HG03097 (cell line): ENCODE results near the gene CCNK.

Experiments
- ATAC-seq: cut with Tn5 transposase; IDR thresholded peaks from one replicate; pipeline ENCODE4 v1.9.1; 2021; ENCODE audit not compliant: unreplicated experiment, low FRiP score

Gene CCNK

DNA sequence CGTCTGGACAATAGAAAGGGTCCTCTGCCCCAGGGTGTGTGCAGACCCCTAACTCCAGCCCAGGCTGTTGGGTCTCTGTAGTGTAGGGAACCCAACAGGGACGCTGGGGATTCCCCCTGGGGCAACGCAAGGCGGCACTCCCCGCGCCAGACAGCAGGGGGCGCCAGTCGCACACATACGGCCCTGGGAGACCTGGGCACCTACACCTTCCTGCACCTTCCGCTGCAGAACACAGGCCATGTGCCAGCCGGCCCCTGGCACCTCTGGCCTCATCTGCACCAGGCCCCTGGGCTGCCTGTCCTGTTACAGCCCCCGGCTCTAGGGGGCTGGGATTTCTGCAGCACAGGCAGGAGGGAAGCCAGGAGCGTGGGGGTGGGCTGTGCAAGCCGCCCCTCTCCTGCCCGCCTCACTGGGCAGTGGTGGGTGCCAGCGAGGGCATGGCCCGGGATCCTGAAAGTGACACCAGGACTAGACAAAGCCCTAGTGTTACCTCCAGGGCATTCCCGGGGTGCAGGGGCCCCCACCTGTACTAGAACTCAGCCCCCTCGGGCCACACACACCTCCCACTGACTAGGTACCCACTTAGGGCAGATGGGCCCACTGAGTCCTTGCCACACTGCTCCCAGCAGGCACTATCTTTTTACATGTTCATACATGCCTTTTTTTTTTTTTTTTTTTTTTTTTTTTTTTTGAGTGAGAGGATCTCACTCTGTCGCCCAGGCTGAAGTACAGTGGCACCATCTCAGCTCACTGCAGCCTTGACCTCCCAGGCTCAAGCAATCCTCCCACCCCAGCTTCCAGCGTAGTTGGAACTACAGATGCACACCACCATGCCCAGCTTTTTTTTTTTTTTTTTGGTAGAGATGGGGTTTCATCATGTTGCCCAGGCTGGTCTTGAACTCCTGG, 37.5 kb downstream of the CCNK start:
- ATAC-seq, result no peak

DNA sequence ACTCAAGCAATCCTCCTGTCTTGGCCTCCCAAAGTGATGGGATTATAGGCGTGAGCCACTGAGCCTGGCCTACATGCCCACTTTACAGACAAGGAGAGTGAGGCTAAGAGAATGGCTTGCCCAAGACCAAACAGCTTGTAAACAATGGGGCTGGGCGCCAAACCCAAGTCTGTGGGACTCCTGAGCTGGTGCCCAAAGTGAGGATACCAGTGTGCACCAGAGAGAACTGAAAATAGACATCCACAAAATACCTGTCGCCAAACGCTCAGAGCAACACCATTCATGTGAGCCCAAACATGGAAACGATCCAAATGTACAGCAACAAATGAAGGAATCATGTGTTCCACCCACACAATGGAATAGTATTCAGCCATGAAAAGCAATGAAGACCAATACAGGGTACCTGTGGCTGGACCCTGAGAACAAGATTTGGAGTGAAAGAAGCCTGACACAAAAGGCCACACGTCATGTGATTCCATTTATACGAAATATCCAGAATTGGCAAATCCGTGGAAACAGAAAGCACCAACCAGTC, 38.2 kb downstream of the CCNK start:
- no peak for ATAC-seq

DNA sequence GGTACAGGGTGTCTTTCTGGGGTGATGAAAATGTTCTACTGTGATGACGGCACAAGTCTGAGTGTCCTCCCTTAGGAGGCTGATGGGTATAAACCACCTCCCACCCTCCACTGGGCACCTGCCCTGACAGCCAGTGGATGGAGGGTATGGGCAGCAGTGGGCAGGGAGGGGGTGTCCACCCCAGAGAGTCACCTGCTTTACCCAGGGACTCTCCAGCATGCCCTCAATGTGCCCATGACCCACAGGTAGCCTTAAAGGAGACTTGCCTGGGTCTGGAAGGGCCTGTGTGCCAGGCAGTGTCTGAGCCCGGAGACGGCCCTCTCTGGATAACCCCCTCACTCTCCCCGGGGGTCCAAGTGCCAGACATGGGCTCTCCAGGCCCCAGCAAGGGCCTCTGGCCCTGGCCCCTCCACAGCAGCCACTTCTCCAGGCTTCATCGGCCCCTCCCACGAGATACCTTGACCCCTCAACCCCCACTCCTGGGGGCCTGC, 38.8 kb downstream of the CCNK start:
- ATAC-seq, result no peak

DNA sequence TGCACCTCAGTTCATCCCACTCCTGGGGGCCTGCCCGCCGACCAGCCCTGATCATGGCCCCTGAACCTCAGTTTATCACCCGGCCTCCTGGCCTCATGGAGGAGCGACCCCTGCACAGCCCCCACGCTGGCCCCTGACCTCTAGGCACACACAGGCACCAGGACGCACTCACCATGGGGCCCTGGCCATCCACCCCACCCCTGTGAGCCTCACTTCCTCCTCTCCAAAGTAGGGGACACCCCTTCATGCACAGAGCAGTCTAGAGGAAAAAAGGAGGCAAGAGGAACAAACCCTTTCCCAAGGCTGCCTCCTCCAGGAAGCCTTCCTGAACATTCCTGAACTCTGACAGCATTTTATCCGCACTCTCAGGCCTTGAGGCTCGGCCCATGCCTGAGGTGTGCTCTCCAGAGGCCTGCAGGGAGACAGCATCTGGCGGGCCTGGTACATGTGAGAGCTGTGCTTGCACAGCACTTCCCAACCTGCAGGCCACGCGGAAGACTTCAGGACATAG, 39.4 kb downstream of the CCNK start:
- no peak for ATAC-seq

DNA sequence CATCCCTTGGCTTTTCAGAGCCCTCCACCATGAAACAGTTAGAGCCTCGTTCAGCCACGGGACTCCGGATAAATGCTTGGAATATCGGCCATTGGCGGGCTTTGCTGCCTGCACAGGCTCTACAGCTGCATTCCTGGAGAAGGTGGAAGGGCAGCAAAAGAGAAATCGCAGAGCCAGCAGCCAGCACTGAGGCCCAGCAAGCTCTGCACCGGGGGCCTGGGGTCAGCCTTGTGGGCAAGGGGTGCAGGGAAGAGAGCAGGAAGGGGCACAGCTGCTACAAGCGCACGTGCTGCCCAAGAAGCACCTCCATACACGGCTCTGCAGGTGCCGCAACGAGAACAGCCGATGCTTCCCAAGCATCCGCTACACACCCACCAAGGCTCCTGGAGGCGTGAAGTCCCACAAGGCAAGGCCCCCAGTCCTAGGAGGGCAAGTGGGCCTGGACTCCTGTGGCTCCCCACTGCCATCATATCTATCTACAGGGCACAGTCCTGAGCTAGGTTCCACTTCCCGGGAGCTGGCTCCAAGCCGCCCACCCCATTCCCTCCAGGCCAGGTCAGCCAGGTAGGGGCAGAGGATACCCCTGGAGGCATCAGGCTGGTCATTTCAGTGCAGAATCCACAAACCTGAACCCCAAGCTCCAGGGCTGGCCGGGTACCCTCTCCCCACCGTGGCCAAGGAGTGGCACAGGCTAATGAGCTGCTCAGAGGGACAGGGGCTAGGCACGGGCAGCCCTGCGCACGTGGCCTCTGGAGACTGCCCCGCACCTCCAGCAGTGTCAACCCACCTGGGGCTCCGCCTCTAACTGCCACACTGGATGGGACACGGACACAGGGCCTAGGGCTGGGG, 40.2 kb downstream of the CCNK start:
- ATAC-seq, result no peak

DNA sequence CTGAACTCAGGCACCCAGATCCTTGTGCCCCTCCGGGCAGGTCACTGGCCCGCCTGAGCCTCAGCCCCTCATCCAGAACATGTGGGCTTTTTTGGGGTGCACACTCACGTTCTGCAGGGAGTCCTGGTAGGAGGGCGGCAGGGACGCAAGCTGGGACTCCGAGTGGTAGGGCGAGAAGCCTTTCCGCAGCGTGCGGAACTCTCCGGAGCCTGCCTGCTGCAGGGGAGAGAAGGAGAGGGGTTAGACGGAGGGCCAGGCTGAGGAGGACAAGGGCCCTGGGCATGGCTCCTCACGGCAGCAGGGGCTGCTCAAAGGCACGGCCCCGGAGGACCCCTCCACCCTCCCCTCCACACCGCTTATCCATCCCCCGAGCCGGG, 40.8 kb downstream of the CCNK start:
- no peak for ATAC-seq

DNA sequence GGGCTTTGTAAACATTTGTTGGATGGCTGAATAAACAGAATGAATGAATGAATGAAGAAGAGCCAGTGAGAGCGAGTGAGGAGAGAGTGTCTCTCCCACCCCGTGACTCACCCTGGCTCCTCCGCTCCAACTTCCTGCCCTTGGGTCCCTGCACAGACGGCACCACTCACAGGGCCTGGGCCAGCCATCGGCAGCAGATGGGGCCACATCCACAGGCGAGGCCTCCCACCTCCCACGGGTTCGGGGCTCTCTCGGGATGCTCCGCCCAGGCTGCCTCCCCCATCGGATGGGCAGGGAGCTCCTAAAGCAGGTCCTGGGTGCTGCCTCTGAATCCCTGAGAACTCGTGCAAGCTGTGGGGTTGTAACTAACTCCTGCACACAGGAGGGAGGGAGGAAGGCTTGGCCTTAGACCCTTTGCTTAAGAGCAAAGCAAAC, 41.3 kb downstream of the CCNK start:
- no peak for ATAC-seq

DNA sequence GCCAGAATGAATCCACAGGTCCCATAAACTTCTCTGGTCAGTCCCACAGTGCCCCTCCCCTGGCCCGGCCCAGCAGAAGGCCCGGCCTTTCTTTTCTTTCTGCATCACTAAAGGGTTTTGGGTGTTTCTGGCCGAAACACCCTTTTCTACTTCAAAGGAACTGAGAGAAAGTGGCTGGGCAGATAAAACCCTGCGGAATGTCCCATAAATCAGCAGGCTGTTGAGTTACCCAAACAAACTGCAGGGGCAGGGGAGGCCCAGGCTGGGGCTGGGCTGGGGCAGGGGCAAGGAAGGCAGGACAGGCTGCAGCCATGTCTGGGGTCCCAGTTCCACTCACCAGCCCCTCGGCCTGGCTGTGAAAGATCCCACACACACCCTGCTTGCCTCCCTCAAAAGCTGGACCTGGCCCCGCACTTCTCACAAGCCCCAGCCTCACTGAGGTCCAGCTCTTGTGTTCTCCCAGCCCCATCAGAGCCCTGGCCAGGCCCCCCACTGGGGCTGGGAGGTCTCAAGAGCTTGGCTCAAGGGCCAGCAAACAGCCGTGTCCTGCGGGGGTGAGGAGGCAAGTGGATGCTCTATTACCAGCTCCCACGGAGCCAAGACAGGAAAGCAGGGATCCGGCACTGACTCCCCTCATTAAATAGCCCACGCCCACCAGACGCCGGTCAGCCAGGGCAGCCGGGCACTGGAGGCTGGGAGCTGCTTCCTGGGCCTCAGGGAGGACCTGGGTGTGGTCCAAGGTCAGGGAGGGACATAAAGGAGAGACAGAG, 41.9 kb downstream of the CCNK start:
- no peak for ATAC-seq

DNA sequence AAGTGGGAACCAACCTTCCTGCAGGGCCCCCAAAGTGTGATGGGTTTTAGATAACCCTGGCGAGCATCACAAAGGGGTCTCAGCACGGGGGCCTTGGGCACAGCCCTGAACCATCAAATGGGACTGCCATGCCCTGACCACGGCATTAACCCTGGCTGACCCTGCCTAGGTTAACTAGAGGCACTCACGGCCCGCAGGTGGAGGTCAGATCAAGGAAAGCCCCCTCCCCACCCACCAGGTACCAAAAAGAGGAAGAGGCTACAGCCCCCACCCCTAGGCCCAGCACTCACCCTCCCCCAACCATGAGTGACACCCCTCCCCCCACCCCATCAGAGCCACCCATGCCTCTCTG, 42.5 kb downstream of the CCNK start:
- no peak for ATAC-seq

DNA sequence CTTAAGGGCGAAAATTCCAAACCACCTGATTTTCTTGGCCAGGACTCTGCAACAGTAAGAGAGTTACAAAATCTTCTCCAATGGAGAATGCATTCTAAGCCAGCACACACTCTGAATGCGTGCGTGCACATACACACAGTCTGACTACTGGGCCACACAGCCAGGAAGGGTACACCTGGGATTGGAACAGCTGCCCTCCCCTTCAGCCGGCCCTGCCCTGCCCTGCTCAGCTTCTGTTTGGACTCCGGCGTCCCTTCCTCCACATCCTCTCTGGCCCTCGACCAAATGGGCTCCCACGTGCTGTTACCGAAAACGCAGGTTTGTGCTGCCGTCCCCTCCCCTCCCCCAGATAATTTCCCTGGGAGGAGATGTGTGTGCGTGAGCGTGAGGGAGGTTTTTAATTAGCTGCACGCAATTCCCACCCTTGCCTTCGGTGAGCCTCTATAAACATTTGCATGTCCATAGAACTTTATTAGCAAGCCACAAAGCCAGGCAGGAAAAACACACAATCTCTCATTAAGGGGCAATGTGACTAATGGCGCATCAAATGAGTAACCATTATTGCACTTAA, 43.0 kb downstream of the CCNK start:
- no peak for ATAC-seq

DNA sequence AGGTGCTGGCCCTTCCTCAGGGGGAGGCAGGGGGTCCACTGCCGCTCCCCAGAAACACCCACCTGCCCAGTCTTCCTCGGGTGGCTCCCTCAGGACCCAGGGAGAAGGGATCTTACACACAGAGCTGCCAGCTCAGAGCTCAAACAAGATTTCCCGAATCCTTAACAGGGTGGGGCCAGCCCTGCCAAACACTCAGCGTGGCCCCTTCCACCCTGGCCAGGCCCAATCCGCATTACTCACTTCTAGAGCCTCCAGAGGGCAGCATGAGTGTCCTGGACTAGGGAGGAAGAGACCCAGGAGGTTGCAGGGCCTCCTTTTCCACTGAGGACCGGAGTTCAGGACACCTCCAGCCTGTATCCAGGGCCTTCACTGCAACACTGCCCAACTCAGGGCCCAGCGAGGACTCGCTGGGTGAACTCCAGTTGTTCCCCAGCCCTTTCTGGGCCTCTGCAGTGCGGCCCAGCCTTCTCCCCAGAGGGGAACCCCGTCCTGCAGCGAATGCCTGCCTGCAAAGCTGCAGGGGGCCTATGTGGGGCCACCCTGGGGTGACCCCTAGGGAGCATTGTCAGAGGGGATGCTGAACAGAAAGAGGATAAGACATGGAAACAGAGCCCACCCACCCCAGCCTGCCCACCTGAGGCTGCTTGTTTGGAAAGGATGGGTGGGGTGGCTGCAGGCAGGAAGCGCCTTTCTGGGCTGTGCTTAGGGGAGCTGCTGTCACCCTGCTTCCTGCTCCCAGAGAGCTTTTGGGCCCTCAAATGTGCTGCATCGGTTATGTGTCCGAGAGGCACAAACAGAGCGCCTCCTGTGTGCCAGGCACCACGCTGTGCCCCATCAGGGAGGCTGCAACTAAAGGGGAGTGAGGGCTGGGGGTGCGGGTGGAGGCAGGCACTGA, 43.8 kb downstream of the CCNK start:
- ATAC-seq, result no peak

DNA sequence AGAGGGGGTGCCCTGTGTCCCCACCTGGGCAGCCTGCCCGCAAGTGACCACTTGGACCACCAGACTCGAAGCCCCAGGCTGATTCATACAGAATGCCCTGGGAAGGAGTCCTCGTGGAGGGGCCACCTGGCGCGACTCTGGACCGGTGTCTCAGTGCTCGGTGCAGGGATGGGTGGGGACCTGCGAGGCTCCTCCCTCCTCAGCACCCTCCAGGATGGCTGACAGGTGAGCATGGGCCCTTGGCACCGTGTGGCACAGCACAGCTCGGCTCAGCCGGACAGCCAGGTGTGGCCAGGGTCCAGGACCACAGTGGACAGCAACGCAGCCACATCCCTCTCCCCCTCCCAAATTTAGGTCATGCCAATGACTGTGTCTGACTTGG, 44.5 kb downstream of the CCNK start:
- ATAC-seq, result no peak

DNA sequence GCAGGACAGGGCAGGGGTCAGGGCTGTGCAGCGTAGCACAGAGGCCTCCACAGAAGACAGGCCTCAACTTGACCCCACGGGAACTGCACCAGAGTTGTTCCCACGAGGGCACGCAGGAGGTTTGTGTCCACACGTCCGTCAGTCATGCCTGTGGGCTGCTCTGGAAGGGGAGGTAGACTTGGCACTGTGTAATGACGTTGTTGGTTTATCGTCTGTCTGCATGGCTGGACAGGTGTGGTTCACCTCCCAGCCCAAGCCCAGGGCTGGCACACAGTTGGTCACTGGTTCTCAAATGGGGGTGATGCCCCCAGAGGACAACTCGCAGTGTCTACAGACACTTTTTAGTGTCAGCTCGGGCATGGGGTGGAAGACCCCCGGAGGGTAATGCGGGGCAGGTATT, 45.8 kb downstream of the CCNK start:
- no peak for ATAC-seq

DNA sequence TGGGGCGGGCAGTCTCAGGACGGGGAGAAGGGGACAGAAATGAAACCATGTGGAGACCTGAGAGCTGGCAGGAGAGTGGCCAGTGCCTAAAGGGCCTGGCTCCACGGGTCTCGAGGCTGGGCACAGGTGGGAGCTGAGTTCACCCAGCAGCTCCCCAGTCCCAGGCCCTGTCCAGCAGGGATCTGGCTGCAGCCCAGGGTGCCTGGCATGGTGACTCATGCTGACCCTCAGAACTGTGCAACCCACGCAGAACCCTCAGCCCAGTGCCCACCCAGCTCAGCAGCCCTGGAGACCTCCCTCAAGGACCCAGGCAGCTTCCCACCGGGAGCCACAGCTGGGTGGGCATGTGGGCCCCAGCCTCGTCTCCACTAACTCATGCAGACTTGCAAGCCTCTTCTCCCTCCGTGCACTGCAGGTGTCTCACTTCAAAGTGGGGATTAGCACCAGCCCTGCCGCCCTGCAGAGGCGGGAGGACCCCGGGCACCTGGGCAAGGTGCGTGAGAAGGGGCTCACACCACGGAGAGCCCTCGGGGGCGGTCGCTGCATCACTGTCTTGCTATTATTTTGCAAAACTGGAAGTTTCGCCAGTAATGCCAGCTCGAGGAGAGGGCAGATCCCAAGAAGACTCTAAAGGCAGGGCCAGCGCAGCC, 46.3 kb downstream of the CCNK start:
- no peak for ATAC-seq

DNA sequence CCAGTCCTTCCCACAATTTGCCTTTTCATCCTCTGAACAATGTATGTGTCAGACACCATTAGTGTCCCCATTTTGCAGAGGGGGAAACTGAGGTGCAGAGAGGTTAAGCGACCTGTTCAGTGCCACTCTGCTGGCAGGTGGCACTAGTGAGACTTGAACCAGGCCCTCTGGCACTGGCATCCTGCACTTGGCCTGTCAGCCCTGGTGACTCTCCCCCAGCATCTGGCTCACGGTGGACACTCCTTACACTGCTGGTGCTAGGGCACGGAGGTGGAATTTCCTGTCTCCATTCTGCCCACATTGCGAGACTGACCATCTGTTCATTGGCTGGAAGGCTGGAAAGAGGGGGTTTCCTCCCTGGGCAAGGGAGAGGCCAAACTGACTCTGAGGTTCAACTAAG, 48.7 kb downstream of the CCNK start:
- no peak for ATAC-seq

DNA sequence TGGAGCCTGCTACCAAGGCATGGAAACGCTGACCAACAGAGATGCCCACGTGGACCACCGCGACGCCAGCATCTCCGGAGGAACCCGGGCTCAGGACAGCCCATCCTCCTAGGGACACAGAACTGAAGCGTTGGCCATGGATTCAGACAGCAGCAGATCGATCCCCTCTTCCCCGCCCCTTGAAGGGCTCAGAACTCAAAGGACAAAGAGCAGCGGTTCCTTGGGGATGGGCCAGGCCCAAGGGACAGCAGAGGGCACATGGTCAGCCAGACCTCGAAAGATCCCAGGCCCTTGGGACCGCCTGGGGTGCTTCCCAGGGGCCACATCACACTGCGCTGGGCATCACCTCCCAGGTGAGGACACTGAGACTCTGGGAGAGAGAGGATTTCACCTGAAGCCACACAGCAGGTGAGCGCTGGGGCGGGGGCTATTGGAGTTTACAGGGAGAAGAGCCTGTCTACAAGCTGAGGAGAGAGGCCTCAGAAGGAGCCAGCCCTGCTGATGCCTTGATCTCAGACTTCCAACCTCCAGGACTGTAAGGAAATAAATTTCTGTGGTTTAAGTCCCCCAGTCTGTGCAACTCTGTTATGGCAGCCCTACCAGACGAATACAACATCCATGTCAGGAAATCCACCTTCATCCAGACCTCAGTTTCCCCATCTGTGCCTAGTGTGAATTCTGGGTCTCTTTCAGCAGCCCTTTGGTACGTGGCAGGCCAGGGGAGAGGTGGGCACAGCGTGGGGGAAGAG, 49.4 kb downstream of the CCNK start:
- no peak for ATAC-seq

DNA sequence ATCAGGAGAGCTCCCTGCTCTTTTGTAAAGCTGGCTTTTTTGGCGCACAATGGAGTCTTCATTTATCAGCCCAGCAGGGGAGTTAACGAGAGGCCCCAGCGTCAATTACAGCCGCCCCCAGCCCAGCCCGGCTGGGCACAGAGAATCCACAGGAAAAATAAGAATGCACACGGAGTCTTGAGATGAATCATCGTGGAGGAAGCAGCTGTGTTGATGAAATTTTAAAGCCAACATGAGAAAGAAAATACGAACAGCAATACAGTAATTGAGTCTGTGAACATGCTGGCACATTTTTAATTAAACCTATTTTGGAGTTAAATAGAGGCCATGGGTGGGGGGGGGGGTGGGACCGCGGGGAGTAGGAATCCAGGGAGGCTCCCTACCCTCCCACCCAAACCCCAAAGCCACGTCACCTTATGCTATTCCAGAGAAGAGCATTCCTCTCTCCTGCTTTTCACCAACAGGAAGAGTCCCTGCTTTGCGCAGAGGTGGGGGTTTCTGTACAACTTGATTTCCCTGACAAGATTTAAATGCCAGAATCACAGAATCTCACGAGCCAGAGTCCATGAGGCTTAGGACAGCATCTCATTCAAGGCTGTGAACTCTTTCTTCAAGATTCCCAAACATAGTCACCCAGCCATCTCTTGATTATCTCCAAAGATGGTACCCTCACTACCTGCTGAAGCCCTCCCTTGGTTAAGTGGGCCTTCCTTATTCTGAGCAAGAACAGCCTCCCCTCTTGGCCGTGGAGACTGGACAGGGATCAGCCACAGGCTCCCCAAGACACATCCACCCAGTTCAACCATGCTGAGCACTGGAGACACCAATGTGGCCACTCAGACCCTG, 50.3 kb downstream of the CCNK start:
- no peak for ATAC-seq
